Activated naive CD4-positive, alpha-beta T cell treated with anti-CD3 and anti-CD28 coated beads for 36 hours (primary cell): ENCODE measurements around the gene ADGRL3. TPM values are rescaled to one million over a fixed set of nuclear protein-coding genes. Genes with fewer than 3 reads are reported as not detected.

ENCODE experiments used
- CTCF ChIA-PET: fragments of 350-600 bp; sonication (Branson Sonifier 250); formaldehyde crosslinking; loops from one replicate; lab custom pipeline; 2021; ENCODE audit warnings: antibody characterized with exemption; lab: Charles Lee
- DNase-seq: peaks from one replicate; pipeline ENCODE4 v3.0.0-alpha.2; 2020
- H3K27ac Mint-ChIP-seq: one replicate; pipeline ENCODE4 v1.8.0; 2021; ENCODE audit warnings: mild to moderate bottlenecking, mixed read lengths
- H3K27me3 Mint-ChIP-seq: one replicate; pipeline ENCODE4 v1.8.0; 2021; ENCODE audit warnings: low read depth, mixed read lengths
- H3K36me3 Mint-ChIP-seq: one replicate; pipeline ENCODE4 v1.8.0; 2021; ENCODE audit warnings: low read depth, mixed read lengths
- H3K4me1 Mint-ChIP-seq: one replicate; pipeline ENCODE4 v1.8.0; 2021; ENCODE audit warnings: low read depth, mixed read lengths
- H3K4me3 Mint-ChIP-seq: one replicate; pipeline ENCODE4 v1.8.0; 2021; ENCODE audit warnings: mild to moderate bottlenecking, moderate library complexity, mixed read lengths
- H3K9me3 Mint-ChIP-seq: one replicate; pipeline ENCODE4 v1.8.0; 2021; ENCODE audit warnings: mixed read lengths
- intact Hi-C: fragments of 100-400 bp; cut with micrococcal nuclease; formaldehyde crosslinking; loops from one replicate; pipeline ENCODE4 v1.15.1; 2023
- total RNA-seq, 2 experiments: library from RNA; stranded (reverse); gene quantifications; one replicate each; pipeline ENCODE4 v1.2.3, GENCODE V29; 2021

ADGRL3 gene
- total RNA-seq, 2 experiments from 2014 or later = not detected

GRCh38 chr4:61211781-61212180, 11.7 kb downstream of the ADGRL3 start:
- CTCF ChIA-PET = no interaction called here
- no peak overlapping the region for H3K4me3 Mint-ChIP-seq
- no peak for DNase-seq
- no peaks in the 10 kb centered on the region for H3K4me1 Mint-ChIP-seq
- no peaks in the 10 kb centered on the region for H3K36me3 Mint-ChIP-seq
- intact Hi-C loops = no loop called here
- H3K27ac Mint-ChIP-seq = no peak overlapping the region
- no peaks in the 10 kb centered on the region for H3K27me3 Mint-ChIP-seq
- H3K9me3 Mint-ChIP-seq = no peaks in the 10 kb centered on the region

GRCh38 chr4:61212788-61213187, 12.7 kb downstream of the ADGRL3 start:
- DNase-seq = no peak
- Mint-ChIP-seq H3K27ac (no peak overlapping the region), H3K4me1 (no peaks in the 10 kb centered on the region), H3K4me3 (no peak overlapping the region), H3K9me3 (no peaks in the 10 kb centered on the region), H3K27me3 (no peaks in the 10 kb centered on the region), H3K36me3 (no peaks in the 10 kb centered on the region)
- CTCF ChIA-PET = no interaction called here
- intact Hi-C loops = no loop called here

GRCh38 chr4:61214680-61215079, 14.6 kb downstream of the ADGRL3 start:
- DNase-seq = no peak
- Mint-ChIP-seq H3K36me3 (no peaks in the 10 kb centered on the region), H3K27ac (no peak overlapping the region), H3K9me3 (no peaks in the 10 kb centered on the region), H3K4me3 (no peak overlapping the region), H3K4me1 (no peaks in the 10 kb centered on the region), H3K27me3 (no peaks in the 10 kb centered on the region)
- intact Hi-C loops = no loop called here
- CTCF ChIA-PET = interaction anchor here (0.6 kb wide), 1 partner anchor 14 kb away, joined by 3 read pairs; no protein-coding TSS in a partner anchor

GRCh38 chr4:61217222-61217621, 17.1 kb downstream of the ADGRL3 start:
- Mint-ChIP-seq H3K27ac (no peak overlapping the region), H3K36me3 (no peaks in the 10 kb centered on the region), H3K27me3 (no peaks in the 10 kb centered on the region), H3K4me1 (no peaks in the 10 kb centered on the region), H3K9me3 (no peaks in the 10 kb centered on the region), H3K4me3 (no peak overlapping the region)
- CTCF ChIA-PET = no interaction called here
- intact Hi-C loops = no loop called here
- DNase-seq = no peak

GRCh38 chr4:61220556-61220955, 20.4 kb downstream of the ADGRL3 start:
- H3K4me3 Mint-ChIP-seq = no peak overlapping the region
- H3K27me3 Mint-ChIP-seq = no peaks in the 10 kb centered on the region
- CTCF ChIA-PET = no interaction called here
- H3K4me1 Mint-ChIP-seq = no peaks in the 10 kb centered on the region
- no peaks in the 10 kb centered on the region for H3K36me3 Mint-ChIP-seq
- intact Hi-C loops = no loop called here
- no peak for DNase-seq
- H3K27ac Mint-ChIP-seq = no peak overlapping the region
- H3K9me3 Mint-ChIP-seq = peaks cover 2% of the 10 kb centered on the region

GRCh38 chr4:61223385-61223784, 23.3 kb downstream of the ADGRL3 start:
- DNase-seq = no peak
- intact Hi-C loops = no loop called here

GRCh38 chr4:61224573-61224972, 24.4 kb downstream of the ADGRL3 start:
- CTCF ChIA-PET = no interaction called here

More at GRCh38 chr4:61223385-61223784, 23.3 kb downstream of the ADGRL3 start:
- Mint-ChIP-seq H3K9me3 (peaks cover 4% of the 10 kb centered on the region), H3K4me3 (no peak overlapping the region), H3K27ac (no peak overlapping the region), H3K36me3 (no peaks in the 10 kb centered on the region), H3K27me3 (no peaks in the 10 kb centered on the region), H3K4me1 (no peaks in the 10 kb centered on the region)
- CTCF ChIA-PET = no interaction called here

GRCh38 chr4:61225656-61226055, 25.5 kb downstream of the ADGRL3 start:
- Mint-ChIP-seq H3K27me3 (no peaks in the 10 kb centered on the region), H3K9me3 (peaks cover 4% of the 10 kb centered on the region), H3K36me3 (no peaks in the 10 kb centered on the region), H3K27ac (no peak overlapping the region), H3K4me3 (no peak overlapping the region), H3K4me1 (no peaks in the 10 kb centered on the region)
- no peak for DNase-seq
- intact Hi-C loops = no loop called here
- CTCF ChIA-PET = no interaction called here

More at GRCh38 chr4:61224573-61224972, 24.4 kb downstream of the ADGRL3 start:
- DNase-seq = no peak
- intact Hi-C loops = no loop called here
- Mint-ChIP-seq H3K36me3 (no peaks in the 10 kb centered on the region), H3K9me3 (peaks cover 4% of the 10 kb centered on the region), H3K4me1 (no peaks in the 10 kb centered on the region), H3K27ac (no peak overlapping the region), H3K4me3 (no peak overlapping the region), H3K27me3 (no peaks in the 10 kb centered on the region)

- H3K4me3 Mint-ChIP-seq = no peak overlapping the region
- CTCF ChIA-PET = no interaction called here
- DNase-seq = no peak
- no peaks in the 10 kb centered on the region for H3K27me3 Mint-ChIP-seq
- H3K9me3 Mint-ChIP-seq = peaks cover 8% of the 10 kb centered on the region
- no peaks in the 10 kb centered on the region for H3K4me1 Mint-ChIP-seq
- H3K27ac Mint-ChIP-seq = no peak overlapping the region
- intact Hi-C loops = no loop called here
- peaks cover 2% of the 10 kb centered on the region for H3K36me3 Mint-ChIP-seq
Measured at GRCh38 chr4:61231421-61231820, 31.3 kb downstream of the ADGRL3 start.

- no peak overlapping the region for H3K27ac Mint-ChIP-seq
- H3K9me3 Mint-ChIP-seq = peaks cover 4% of the 10 kb centered on the region
- CTCF ChIA-PET = no interaction called here
- no peaks in the 10 kb centered on the region for H3K27me3 Mint-ChIP-seq
- no peak for DNase-seq
- no peak overlapping the region for H3K4me3 Mint-ChIP-seq
- intact Hi-C loops = no loop called here
- no peaks in the 10 kb centered on the region for H3K36me3 Mint-ChIP-seq
- H3K4me1 Mint-ChIP-seq = no peaks in the 10 kb centered on the region
Measured at GRCh38 chr4:61239250-61239649, 39.1 kb downstream of the ADGRL3 start.

- CTCF ChIA-PET = no interaction called here
- Mint-ChIP-seq H3K9me3 (peaks cover 4% of the 10 kb centered on the region), H3K27ac (no peak overlapping the region), H3K27me3 (no peaks in the 10 kb centered on the region), H3K36me3 (no peaks in the 10 kb centered on the region), H3K4me3 (no peak overlapping the region), H3K4me1 (no peaks in the 10 kb centered on the region)
- intact Hi-C loops = no loop called here
- DNase-seq = no peak
Measured at GRCh38 chr4:61243962-61244361, 43.8 kb downstream of the ADGRL3 start.

GRCh38 chr4:61245069-61245714, 45.1 kb downstream of the ADGRL3 start:
- H3K27me3 Mint-ChIP-seq = no peaks in the 10 kb centered on the region
- peaks cover 4% of the 10 kb centered on the region for H3K9me3 Mint-ChIP-seq
- H3K27ac Mint-ChIP-seq = no peak overlapping the region
- intact Hi-C loops = no loop called here
- no peaks in the 10 kb centered on the region for H3K4me1 Mint-ChIP-seq
- CTCF ChIA-PET = no interaction called here
- H3K4me3 Mint-ChIP-seq = no peak overlapping the region
- no peak for DNase-seq
- no peaks in the 10 kb centered on the region for H3K36me3 Mint-ChIP-seq

- intact Hi-C loops = no loop called here
- no peak for DNase-seq
- Mint-ChIP-seq H3K4me3 (no peak overlapping the region), H3K4me1 (no peaks in the 10 kb centered on the region), H3K9me3 (peaks cover 4% of the 10 kb centered on the region), H3K36me3 (no peaks in the 10 kb centered on the region), H3K27ac (no peak overlapping the region), H3K27me3 (no peaks in the 10 kb centered on the region)
- CTCF ChIA-PET = no interaction called here
Measured at GRCh38 chr4:61246034-61246433, 45.9 kb downstream of the ADGRL3 start.
